ENCODE results near the gene MRC2.

MRC2 gene

GRCh38 chr17:62727916-62728672 lies 100.6 kb downstream of the MRC2 start:
- DNase-seq = no peak

- DNase-seq = no peak
Measured at GRCh38 chr17:62732125-62732524, 104.7 kb downstream of the MRC2 start.

- no peak for DNase-seq
Measured at GRCh38 chr17:62735044-62735651, 107.7 kb downstream of the MRC2 start.

- peak; percentile 60 for DNase-seq
Measured at GRCh38 chr17:62737513-62737912, 110.0 kb downstream of the MRC2 start.

GRCh38 chr17:62738281-62738680 lies 110.8 kb downstream of the MRC2 start:
- DNase-seq = no peak

- DNase-seq = no peak
Measured at GRCh38 chr17:62739645-62740388, 112.3 kb downstream of the MRC2 start.

GRCh38 chr17:62741290-62741689 lies 113.8 kb downstream of the MRC2 start:
- no peak for DNase-seq

Measured in stimulated activated CD8-positive, alpha-beta memory T cell treated with anti-CD3 and anti-CD28 coated beads, Interleukin-4, amount 100 ng/mL, for 48 hours (primary cell).